Loucy (cell line): ENCODE data around the gene TFAP2C.

Experiments used
- H2AFZ ChIP-seq: fragments of 200-600 bp; sonication (generic); 2 replicates; pipeline ENCODE4 v1.6.0; 2016; ENCODE audit warnings: antibody characterized with exemption, mild to moderate bottlenecking, low read length, moderate library complexity
- H3F3A ChIP-seq: fragments of 200-600 bp; 2 replicates; pipeline ENCODE4 v1.6.0; 2016; ENCODE audit warnings: antibody characterized with exemption, low read depth, mild to moderate bottlenecking
- H3K27me3 ChIP-seq: fragments of 200-600 bp; sonication (generic); 2 replicates; pipeline ENCODE4 v1.6.1; 2014; ENCODE audit warnings: low read length, mild to moderate bottlenecking; ENCODE audit not compliant: insufficient read depth, poor library complexity, severe bottlenecking
- H3K36me3 ChIP-seq: fragments of 200-600 bp; sonication (generic); 2 replicates; pipeline ENCODE4 v1.6.1; 2016; ENCODE audit warnings: low read length; ENCODE audit not compliant: insufficient read depth
- H3K4me1 ChIP-seq: fragments of 200-600 bp; sonication (generic); 2 replicates; pipeline ENCODE4 v1.5.1; 2014; ENCODE audit warnings: low read length, mild to moderate bottlenecking; ENCODE audit not compliant: insufficient read depth, poor library complexity, severe bottlenecking
- H3K4me2 ChIP-seq: fragments of 200-600 bp; sonication (generic); 2 replicates; pipeline ENCODE4 v1.6.0; 2014; ENCODE audit warnings: antibody characterized with exemption, low read length, low read depth, mild to moderate bottlenecking; ENCODE audit not compliant: poor library complexity, severe bottlenecking
- H3K4me3 ChIP-seq: fragments of 200-600 bp; sonication (generic); 2 replicates; pipeline ENCODE4 v1.5.1; 2014; ENCODE audit warnings: low read length, mild to moderate bottlenecking, mixed read lengths; ENCODE audit not compliant: poor library complexity, severe bottlenecking
- H3K79me2 ChIP-seq: fragments of 200-600 bp; sonication (generic); 2 replicates; pipeline ENCODE4 v1.6.1; 2014; ENCODE audit warnings: low read length; ENCODE audit not compliant: insufficient read depth
- H3K9ac ChIP-seq: fragments of 200-600 bp; sonication (generic); 2 replicates; pipeline ENCODE4 v1.6.0; 2014; ENCODE audit warnings: mild to moderate bottlenecking, low read depth, low read length, moderate library complexity; ENCODE audit not compliant: poor library complexity, severe bottlenecking
- H3K9me2 ChIP-seq: fragments of 200-600 bp; sonication (generic); replicated peaks from 2 replicates; pipeline ENCODE4 v1.6.1; 2016; ENCODE audit warnings: low read depth, low read length, mixed read lengths
- H3K9me3 ChIP-seq: fragments of 200-600 bp; sonication (generic); 2 replicates; pipeline ENCODE4 v1.6.1; 2014; ENCODE audit warnings: mild to moderate bottlenecking, antibody characterized with exemption, low read length, low read depth; ENCODE audit not compliant: insufficient read depth
- H4K20me1 ChIP-seq: fragments of 200-600 bp; sonication (generic); 2 replicates; pipeline ENCODE4 v1.6.0; 2014; ENCODE audit warnings: antibody characterized with exemption, low read length, mild to moderate bottlenecking; ENCODE audit not compliant: insufficient read depth, poor library complexity, severe bottlenecking
- CTCF ChIP-seq: fragments of 200-600 bp; sonication (generic); conservative IDR thresholded peaks from 2 replicates; pipeline ENCODE4 v1.5.1; 2014; ENCODE audit warnings: mild to moderate bottlenecking, antibody characterized with exemption, low read length
- EZH2phosphoT487 ChIP-seq: fragments of 200-600 bp; IDR thresholded peaks from 2 replicates; pipeline ENCODE4 v1.6.1; 2018; ENCODE audit warnings: antibody characterized with exemption, mild to moderate bottlenecking, moderate library complexity, borderline replicate concordance

The TFAP2C gene

GRCh38 chr20:56683077-56683865 is 54.2 kb downstream of the TFAP2C start:
- H3K9me3 ChIP-seq, result no peaks in the 10 kb centered on the region
- H3K36me3 ChIP-seq, result no peaks in the 10 kb centered on the region
- H3K4me2 ChIP-seq, result no peak overlapping the region
- no peaks in the 10 kb centered on the region for H3K79me2 ChIP-seq
- no peaks in the 10 kb centered on the region for H4K20me1 ChIP-seq
- H3F3A ChIP-seq, result no peaks in the 10 kb centered on the region
- H3K9ac ChIP-seq, result no peak overlapping the region
- H3K4me1 ChIP-seq, result no peaks in the 10 kb centered on the region
- no peak overlapping the region for H2AFZ ChIP-seq
- H3K9me2 ChIP-seq, result no peaks in the 10 kb centered on the region
- H3K27me3 ChIP-seq, result no peaks in the 10 kb centered on the region
- no peak overlapping the region for H3K4me3 ChIP-seq
- no peak for TF ChIP-seq CTCF
- no peak for TF ChIP-seq EZH2phosphoT487

GRCh38 chr20:56685879-56686278 is 56.8 kb downstream of the TFAP2C start:
- Histone ChIP-seq H3K36me3 (no peaks in the 10 kb centered on the region), H3K79me2 (no peaks in the 10 kb centered on the region), H3K9me2 (no peaks in the 10 kb centered on the region), H2AFZ (no peak overlapping the region), H4K20me1 (no peaks in the 10 kb centered on the region), H3K4me1 (no peaks in the 10 kb centered on the region), H3K9me3 (no peaks in the 10 kb centered on the region; the same call in 1 of the 2 replicates), H3F3A (no peaks in the 10 kb centered on the region), H3K27me3 (no peaks in the 10 kb centered on the region), H3K9ac (no peak overlapping the region), H3K4me3 (no peak overlapping the region), H3K4me2 (no peak overlapping the region)
- no peak for TF ChIP-seq CTCF
- no peak for TF ChIP-seq EZH2phosphoT487

- TF ChIP-seq CTCF (no peak), EZH2phosphoT487 (no peak)
- Histone ChIP-seq H3K27me3 (no peaks in the 10 kb centered on the region), H3K4me2 (no peak overlapping the region), H3K36me3 (no peaks in the 10 kb centered on the region), H3K79me2 (no peaks in the 10 kb centered on the region), H3K4me3 (no peak overlapping the region), H3F3A (no peaks in the 10 kb centered on the region), H4K20me1 (no peaks in the 10 kb centered on the region), H2AFZ (no peak overlapping the region), H3K9me3 (no peaks in the 10 kb centered on the region; the same call in 1 of the 2 replicates), H3K4me1 (no peaks in the 10 kb centered on the region), H3K9me2 (no peaks in the 10 kb centered on the region), H3K9ac (no peak overlapping the region)
Observed at GRCh38 chr20:56687061-56687460, 58.0 kb downstream of the TFAP2C start.
